SK-N-SH (cell line): Measurements from ENCODE around the gene ZDHHC11B.

Source experiments
- POLR2AphosphoS5 ChIP-seq: IDR thresholded peaks from 2 replicates; pipeline ENCODE4 v1.6.1; 2012; ENCODE audit warnings: low read depth, low read length
- RFX5 ChIP-seq: IDR thresholded peaks from 2 replicates; pipeline ENCODE4 v1.6.1; 2012; ENCODE audit warnings: mild to moderate bottlenecking, improper control_type of control experiment, low read length
- TF ChIP-seq, protein P1 (sequence below): IDR thresholded peaks from 2 replicates; pipeline ENCODE4 v1.6.1; 2012; ENCODE audit warnings: mild to moderate bottlenecking, low read depth, low read length, moderate library complexity
- TF ChIP-seq, protein P2 (sequence below): IDR thresholded peaks from 2 replicates; pipeline ENCODE4 v1.4.0; 2012; ENCODE audit warnings: low read depth, borderline replicate concordance

DNA sequence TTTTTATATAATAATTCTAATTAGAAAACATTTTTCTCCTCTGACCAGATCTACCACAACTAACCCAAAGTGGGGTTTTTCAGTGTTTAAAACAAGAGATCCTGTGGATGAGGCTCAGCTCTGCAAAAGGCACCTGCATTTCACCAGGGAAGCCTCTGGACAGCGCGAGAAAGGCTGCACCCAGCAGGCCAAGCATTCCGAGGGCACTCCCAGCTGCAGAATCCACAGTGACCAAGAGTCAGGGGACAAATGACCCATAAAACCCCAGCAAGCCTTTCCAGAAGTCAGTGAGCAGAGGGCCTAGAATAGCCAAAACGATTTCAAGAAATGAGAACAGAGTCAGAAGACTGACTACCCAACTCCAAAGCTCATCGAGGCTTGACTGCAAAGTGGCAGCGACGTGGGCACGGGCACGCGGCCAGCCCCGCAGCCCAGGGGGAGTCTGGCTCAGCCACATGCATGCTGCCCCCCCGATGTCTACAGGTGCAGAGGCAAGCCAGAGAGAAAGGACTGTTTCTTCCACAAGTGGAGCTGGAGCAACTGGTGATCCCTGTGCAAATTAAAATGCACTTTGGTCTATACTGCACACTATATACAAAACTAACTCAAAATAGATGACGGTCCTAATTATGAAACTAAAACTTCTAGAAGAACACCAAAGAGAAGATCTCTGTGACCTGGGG, 117.6 kb downstream of the ZDHHC11B start:
- TF ChIP-seq, protein P1, sequence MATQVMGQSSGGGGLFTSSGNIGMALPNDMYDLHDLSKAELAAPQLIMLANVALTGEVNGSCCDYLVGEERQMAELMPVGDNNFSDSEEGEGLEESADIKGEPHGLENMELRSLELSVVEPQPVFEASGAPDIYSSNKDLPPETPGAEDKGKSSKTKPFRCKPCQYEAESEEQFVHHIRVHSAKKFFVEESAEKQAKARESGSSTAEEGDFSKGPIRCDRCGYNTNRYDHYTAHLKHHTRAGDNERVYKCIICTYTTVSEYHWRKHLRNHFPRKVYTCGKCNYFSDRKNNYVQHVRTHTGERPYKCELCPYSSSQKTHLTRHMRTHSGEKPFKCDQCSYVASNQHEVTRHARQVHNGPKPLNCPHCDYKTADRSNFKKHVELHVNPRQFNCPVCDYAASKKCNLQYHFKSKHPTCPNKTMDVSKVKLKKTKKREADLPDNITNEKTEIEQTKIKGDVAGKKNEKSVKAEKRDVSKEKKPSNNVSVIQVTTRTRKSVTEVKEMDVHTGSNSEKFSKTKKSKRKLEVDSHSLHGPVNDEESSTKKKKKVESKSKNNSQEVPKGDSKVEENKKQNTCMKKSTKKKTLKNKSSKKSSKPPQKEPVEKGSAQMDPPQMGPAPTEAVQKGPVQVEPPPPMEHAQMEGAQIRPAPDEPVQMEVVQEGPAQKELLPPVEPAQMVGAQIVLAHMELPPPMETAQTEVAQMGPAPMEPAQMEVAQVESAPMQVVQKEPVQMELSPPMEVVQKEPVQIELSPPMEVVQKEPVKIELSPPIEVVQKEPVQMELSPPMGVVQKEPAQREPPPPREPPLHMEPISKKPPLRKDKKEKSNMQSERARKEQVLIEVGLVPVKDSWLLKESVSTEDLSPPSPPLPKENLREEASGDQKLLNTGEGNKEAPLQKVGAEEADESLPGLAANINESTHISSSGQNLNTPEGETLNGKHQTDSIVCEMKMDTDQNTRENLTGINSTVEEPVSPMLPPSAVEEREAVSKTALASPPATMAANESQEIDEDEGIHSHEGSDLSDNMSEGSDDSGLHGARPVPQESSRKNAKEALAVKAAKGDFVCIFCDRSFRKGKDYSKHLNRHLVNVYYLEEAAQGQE = no peak
- TF ChIP-seq, protein P2, sequence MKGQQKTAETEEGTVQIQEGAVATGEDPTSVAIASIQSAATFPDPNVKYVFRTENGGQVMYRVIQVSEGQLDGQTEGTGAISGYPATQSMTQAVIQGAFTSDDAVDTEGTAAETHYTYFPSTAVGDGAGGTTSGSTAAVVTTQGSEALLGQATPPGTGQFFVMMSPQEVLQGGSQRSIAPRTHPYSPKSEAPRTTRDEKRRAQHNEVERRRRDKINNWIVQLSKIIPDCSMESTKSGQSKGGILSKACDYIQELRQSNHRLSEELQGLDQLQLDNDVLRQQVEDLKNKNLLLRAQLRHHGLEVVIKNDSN = no peak
- TF ChIP-seq RFX5 (no peak), POLR2AphosphoS5 (no peak)
